GM19239 (cell line): ENCODE data around the gene ACTL10.
A peak's percentile ranks its signal among the peaks of the same experiment; 100 is the strongest.

Source experiments
- DNase-seq: peaks from one replicate; pipeline ENCODE4 v3.0.0; 2011; ENCODE audit warnings: low spot score; ENCODE audit not compliant: insufficient read length
- FAIRE-seq: peaks from 2 replicates; lab custom pipeline; 2011; peaks lifted over from hg19 to GRCh38; lab: Jason Lieb, UNC

Gene ACTL10

DNA sequence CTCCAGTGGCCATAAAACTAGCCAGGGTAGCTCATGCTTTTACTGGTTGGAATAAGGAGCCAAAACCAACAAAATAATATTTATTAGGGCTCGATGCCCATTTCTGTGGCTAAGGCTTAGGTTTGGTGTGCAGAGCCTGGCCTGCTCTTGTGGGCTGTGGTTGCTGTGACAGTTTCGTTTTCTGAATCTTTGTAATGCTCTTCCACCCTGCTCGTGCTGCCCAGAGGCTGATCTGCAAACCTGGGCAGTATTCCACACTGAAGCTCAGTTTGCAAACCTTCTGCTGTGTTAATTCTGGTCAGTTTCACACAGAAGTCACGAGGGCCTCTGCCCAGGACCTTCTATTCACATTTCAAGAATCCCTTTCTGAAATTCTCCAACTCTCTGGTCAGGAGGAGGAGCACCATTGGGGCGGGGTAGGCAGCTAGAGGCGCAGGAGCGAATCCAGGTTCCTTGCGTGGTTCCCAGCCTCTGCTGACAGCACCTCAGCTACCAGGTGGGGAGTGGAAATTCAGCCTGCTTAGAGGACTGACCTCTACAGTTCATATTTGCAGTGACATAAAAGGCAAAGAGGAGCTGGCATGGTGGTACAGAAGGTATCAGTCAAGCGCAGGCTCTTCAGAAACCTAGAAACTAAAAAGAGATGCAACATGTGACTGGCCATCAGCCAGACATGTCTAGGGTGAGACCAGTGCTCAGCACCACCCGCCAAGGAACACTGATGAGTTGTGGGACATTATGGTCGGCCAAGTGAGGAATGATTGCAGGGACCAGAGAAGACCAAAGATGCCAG is 18.9 kb upstream of the ACTL10 start:
- peak; percentile 76 for DNase-seq

DNA sequence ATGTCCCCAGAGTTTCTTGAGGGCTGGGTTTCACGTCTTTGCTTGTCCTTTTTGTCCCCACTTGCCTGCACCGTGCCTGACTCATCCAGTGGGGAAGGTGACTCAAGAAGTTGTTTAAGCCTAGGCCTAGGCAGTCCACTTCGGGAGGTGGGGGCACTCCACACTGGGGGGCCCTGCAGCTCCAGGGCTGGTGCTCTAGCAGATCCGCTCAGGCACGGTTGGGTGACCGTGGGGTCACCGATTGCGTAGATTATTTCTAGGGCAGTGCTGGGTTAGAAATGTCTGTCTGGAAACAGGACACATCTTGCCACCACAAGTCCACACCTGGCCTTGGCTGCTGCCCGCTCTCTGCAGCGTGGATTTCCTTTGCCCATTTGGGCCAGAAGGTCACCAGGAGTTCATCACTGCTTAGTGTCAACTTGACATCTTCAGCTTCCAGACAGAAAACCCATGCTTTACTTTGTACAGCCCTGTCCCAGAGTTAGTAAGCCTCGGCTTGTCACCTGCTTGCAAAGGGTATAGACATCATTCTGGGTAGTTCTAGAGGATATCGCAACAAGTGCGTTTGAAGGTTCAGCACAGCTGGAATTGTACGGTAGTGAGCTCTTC is 18.2 kb upstream of the ACTL10 start:
- DNase-seq: no peak
- FAIRE-seq: no peak

More for the DNA sequence above, 18.9 kb upstream of the ACTL10 start:
- peak; percentile 53 for FAIRE-seq

DNA sequence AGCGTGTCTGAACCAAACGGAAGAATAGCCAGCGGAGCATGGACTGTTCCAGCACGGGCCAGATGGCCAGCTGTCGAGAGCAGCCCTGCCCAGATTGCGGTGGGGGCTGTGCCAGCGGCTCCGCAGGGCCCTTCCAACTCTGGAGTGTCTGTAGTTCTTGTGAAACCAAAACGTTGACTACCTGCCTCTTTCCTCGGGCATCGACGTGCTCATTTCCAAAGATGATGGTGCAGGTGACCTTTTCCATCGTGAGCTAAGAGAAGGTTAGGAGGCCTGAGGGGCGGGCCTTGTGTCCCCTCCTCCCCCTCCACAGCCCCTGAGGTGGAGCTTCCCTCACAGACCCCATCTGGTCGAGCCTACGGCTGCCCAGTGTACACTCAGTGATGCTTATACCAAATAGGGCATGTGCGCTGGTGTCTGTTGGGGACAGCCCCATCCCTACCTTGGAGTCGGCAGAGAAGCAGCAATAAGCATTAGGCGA is 17.5 kb upstream of the ACTL10 start:
- no peak for DNase-seq
- FAIRE-seq: no peak

DNA sequence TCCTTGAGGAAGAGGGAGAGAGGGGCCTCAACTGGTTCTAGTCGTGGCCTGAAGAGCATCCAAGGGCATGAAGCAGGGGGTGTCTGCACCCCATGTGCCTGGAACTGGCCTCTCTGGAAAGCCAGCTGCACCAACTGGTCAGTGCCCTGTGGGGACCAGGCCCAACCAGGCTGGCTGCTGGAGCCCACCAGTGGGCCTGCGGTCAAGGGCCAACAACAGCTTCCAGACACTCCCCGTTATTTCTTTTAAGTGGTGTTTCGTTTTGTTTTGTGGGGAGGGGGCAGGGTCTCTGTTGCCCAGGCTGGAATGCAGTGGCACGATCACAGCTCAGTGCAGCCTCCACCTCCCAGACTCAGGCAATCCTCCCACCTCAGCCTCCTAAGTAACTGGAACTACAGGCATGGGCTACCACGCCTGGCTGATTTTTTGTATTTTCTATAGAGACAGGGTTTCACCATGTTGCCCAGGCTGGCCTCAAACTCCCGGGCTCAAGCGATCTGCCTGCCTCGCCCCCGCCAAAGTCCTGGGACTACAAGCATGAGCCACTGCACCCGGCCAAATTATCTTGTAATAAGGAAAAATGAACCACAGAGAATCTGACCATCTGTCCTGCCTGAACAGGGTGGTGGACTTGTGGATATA is 16.5 kb upstream of the ACTL10 start:
- FAIRE-seq: no peak
- no peak for DNase-seq

DNA sequence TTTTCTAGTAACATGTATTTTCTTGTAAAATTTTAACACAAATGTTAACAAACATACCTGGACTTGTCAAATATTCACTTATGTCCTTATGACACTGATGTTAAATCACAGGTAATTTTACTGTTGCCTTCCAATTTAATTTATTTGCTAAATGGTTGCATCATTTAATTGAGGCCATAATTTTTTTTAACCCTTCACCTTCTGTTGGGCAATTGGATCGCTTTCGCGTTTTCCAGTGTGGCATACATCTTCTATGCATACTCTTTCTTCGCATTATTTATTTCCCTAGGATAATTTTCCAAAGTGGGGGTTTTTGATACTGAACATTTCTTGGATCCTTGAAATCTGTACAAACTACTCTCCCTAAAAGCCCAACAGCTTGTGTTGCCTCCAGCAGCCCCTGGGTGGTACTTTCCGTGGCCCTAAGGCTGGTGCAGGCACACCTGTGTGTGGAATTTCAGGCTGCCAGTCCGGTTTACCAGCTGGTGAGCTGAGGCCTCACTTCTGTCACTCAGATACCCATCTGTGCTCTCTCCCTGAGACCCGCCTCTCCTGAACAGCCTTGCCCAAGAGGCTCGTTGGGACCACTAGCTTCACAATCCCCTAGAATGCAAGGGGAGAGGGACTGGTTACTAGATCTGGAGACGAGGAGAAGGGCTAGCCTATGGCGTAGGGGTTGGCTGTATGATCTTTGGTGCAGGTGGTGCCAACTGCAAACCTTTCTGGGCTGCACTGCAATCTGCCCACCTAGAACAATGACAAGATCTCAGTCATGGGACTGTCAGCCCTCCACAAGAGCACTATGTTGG is 15.8 kb upstream of the ACTL10 start:
- FAIRE-seq (no peak), DNase-seq (no peak)

DNA sequence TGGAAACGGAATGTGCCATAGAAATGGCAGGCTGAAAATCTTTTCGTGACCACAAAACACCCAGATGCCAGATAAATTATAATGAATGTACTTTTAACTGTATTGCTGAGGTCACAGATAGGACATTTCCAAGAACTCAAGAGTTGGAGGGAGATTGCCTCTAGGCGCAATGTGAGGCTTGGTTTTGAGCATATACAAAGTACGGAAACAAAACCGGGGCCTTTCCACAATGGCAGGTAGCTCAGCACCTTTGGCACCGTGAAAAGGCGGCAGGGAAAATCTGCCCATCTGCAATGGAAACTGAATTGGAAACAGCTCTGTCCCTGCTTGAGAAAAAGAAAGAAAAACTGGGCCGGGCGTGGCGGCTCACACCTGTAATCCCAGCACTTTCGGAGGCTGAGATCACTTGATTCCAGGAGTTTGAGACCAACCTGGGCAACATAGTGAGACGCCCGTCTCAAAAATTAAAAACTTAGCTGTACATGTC is 15.1 kb upstream of the ACTL10 start:
- DNase-seq (no peak), FAIRE-seq (no peak)

DNA sequence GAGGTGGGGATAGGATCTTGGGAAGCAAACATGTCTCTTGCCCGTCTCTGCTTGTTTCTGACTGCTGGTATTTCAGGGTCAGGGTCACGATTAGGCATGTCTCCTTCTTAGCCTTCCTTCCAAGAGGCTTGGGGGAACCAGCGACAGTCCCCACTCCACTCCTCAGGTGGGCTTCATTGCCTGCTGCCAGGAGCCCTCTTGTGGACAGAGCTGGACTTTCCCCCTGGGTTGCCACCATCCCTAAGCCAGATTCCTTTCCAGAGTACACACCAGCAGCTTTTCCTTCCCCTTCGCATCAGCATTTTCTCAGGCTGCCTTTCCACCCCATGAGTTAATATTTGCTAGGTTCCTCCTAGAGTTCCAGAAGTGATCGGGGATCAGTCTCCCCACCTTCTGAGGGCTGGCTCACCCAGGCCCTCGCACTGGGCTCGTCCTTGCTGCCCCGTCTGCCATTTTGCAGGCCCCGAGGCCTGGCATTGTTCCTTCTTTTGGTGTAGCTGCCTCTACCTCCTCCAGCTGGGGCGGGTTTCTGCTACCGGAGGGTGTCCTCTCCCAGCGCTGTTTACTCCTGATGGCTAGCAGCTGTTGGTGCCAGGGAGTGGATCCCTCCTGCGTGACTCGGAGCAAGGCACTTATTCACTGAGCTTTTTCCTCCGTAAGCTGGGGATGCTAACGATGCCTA is 13.4 kb upstream of the ACTL10 start:
- DNase-seq (peak; percentile 75), FAIRE-seq (peak; percentile 85)

DNA sequence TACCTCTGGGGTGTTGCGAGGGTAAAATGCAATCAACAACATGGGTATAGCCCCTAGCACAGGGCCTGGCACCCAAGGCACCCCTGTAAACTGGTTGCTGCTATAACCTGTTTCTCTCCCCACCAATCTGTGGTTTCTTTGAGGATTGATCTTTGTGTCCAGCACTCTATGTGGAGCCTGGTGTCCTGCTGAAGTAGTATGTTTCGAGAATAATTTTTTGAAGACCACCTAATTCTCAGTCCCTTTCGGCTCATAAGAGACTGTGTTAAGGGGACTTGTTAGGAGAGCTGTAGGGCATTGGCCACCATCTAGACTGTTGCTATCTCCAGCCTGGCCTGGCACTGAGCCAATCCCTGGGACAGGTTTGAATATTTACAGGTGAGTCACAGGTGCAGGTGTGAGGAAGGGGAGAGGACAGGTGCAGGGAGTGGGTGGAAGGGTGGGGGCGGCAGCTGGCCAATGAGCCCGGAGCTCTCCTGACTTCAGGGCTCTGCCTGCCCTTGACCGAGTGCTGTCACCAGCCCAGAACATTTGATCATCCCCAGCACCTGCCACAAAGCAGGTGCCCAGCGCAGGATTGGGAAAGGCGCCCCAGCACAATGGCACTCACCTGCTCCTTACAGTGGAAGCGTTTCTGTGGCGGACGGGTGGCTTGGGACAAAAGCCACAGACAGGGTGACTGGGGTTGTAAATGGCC is 12.7 kb upstream of the ACTL10 start:
- DNase-seq (no peak), FAIRE-seq (no peak)

DNA sequence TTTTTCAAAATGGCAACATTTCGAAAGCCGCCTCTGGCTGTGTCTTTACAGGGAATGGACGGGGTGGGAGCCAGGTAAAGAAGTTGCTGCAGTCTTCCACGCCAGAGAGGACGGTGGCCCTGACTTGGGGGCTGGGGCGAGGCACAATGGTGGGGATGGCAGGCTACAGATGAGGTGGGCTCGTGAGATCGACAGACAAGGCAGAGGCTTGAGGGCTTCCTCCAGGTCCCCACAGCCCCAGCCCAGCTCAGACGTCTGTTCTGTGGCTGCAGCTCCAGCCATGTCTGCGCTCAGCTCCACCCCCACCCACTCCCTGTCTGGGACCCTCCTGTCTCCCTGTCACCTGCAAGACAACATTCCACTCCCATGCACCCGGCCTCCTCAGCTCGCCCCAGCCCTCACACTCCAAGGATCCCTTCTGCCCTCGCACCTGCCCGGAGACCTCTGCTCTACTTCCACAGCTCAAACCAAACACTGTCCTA is 12.0 kb upstream of the ACTL10 start:
- DNase-seq (no peak), FAIRE-seq (no peak)

DNA sequence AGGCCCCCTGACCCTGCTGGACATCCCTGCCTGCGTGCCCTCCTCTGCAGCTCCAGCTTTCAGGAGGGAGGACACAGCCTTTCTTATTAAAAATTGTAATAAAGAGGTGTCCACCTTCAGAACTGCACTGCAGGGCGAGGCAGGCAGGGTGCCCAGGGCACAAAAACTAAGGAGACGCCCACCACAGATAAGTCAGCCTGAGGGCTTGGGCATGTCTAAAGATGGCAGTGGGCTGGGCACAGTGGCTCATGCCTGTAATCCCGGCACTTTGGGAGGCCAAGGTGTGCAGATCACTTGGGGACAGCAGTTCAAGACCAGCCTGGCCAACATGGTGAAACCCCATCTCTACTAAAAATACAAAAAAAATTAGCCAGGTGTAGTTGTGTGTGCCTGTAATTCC is 11.6 kb upstream of the ACTL10 start:
- no peak for FAIRE-seq
- DNase-seq: no peak

DNA sequence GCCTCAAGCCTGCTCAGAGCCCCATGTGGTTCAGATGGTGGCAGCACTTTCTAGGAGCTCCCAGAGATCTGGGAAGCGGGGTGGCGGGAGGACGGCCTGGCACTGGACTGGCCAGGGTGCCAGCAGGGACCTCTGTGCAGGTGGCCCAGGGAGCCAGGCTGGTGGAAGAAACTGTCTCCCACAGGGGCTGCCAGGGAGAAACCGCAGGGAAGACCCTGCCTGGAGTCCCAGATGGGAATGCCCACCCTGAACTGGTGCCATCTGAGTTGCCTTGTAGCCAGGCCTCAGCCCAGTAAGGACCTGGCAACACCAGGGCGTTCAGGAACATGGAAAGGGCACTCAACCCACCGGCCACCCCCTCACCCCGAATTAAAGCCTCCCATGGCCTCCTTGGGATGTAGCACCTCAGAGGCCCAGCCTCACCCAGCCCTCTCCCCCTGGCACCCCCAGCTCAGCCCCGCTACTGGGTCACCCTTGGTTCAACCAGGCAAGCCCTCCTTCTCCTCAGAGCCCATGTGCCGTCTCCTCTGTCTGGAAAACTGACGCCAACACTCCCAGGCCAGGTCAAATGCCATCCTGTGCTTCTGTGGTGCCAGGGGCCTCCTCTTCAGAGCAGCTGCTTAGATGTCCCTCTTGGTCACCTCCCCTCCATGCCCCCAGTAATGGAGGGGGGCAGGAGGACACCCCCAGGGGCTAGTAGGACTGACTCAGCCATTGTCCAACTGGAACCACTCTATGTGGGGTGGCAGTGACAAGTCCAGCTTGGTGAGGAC is 10.5 kb upstream of the ACTL10 start:
- DNase-seq (no peak), FAIRE-seq (no peak)

DNA sequence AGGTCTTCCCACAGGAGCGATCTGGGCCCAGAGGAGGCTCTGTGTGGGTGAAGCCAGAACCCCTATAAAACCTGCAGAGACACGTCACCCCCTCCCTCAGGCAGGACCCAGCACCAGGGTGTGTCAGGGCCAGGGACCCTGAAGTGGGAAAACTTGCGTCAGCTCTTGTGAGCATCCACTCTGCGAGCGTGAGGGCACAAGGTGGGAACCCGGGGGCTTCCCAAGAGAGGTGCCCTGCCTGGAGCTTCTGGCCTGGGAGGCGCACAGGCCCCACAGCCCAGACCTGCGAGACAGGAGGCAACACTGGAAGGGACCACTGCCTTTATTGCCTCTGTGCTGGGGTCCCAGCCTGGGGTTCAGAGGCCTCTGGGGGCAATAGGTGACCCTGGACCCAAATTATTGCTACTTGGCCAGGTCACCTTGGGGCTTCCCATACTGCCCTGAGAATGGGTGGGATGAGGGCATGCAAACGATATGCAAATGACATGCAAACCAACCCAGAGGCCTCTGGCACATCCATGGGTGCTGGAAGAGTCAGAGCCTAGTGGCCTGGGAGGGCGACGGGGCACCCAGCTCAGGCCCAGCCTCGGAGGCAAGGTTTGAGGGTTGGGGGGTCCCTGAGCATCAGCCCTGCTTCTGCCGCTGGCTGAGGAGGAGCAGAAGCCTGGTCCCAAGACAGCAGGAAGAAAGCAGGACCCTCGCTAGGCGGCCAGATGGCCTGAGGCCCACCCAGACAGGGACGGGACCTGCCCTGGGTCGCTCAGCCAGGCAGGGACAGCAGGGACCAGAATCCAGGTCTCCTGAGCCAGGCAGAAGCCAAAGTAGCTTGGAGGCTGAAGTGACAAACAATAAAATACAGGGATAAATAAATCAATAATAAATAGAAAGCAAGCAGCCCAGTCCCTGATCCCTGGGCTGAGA is 9.7 kb upstream of the ACTL10 start:
- FAIRE-seq (no peak), DNase-seq (no peak)

DNA sequence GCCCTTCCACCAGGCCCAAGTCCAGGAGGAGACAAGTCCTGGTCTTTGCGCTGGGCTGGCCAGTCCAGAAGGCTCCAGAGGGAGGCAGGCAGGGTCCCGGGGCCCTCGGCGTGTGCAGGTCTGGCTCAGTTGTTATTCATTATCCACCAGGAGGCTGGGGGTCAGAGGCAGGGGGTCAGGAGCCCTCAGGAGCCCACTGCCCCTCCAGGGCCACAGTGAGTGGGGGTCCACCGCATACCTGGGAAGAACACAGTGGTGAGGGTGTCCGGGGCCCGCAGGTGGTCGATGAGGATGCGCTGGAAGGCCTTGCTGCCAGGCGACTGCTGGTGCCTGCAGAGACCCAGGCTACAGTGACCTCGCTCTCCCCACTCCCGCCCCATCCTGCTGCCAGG is 9.0 kb upstream of the ACTL10 start:
- DNase-seq (no peak), FAIRE-seq (no peak)

DNA sequence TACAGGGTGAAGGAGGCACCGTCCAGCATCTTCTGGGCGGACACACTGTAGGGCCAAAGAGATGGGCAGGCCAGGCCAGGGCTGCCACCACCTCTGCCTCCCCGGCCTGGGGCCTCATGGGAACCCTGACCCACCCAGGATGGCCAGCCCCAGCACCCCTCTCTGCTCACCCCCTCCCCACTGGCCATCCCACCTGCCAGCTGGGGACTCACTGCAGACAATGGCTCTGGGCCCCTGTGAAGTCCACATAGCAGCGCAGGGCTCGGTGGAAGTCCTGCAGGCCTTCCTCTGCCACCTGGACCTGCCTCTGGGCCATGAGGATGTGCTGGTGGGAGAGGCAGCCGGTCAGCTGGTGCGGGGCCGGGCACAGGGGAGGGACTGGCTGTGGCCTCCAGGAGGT is 8.2 kb upstream of the ACTL10 start:
- DNase-seq (no peak), FAIRE-seq (no peak)

DNA sequence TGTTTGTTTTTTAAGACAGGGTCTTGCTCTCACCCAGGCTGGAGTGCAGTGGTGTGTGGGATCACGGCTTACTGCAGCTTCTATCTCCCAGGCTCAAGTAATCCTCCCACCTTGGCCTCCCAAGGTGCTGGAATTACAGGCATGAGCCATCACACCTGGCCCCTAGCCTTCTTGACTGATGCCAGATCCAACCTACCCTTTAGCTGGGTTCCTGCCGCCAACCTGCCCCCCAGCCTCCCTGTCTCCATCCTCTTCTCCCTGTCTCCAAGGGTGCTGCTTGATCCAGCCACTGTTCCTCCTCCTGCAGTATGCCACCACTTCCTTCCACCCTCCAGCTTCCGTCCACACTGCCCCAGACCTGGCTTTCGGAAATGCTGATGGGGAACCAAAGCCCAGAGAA is 7.8 kb upstream of the ACTL10 start:
- DNase-seq (no peak), FAIRE-seq (no peak)

DNA sequence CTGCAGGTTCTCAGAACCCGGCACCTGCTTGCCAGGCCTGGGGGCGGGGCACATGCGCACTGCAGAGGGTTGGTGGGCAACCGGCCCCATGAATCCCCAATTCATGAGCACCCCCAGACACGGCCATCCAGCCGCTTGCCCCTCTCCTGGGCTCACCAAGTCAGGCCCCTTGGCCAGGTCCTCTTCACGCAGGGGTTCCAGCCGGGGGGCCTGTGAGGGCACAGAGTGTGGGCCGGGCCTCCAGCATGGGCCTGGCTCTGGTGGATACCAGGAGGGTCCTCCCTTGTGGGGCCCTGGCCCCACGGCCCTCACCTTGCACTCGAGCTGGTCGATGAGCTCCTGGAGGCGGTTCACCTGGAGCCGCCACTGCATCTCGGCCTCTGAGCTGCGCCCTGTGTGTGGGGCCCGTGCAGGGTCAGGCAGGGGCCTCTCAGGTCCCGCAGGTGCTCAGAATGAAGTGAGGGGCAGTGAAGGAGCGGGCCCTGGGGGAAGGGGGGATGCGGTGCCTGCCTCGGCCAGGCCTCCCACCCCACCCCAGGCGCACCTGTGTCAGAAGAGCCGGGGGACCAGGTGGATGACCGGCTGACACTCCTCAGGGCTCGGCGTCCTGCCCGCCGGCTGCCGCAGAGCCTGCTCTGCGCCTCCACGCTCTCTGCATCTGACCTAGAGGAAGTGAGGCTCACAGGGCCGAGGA is 7.3 kb upstream of the ACTL10 start:
- no peak for FAIRE-seq
- no peak for DNase-seq
